ENCODE measurements around the gene MTCP1. TPM values are rescaled to one million over a fixed set of nuclear protein-coding genes. Genes with fewer than 3 reads are reported as not detected.

The MTCP1 gene
- total and polyA plus RNA-seq, 10 of the 15 experiments (the other 5 are each of a cell fraction or from before 2014, with no cell fraction given) = 16.6 to 74.0 (median 30.9) TPM

GRCh38 chrX:155094468-155095061, 23.6 kb upstream of the MTCP1 start:
- no peak for DNase-seq (ENCODE audit: low read depth, low spot score)
- in situ Hi-C loops (cut with MboI) (no loop called here), intact Hi-C loops (cut with micrococcal nuclease; ENCODE audit: unreplicated experiment) (loop anchor here (1.0 kb wide), 1 partner anchor 726 kb away; no protein-coding TSS in a partner anchor)
- H3K4me1 ChIP-seq (ENCODE audit: control insufficient read depth, insufficient read depth, low read length) = no peaks in the 10 kb centered on the region
- no peaks in the 10 kb centered on the region for H3K79me2 ChIP-seq (ENCODE audit: control insufficient read depth, insufficient read depth, low read length)
- WGBS (ENCODE audit: insufficient coverage, insufficient replicate concordance, low lambda C conversion rate, missing lambda C conversion rate) = 53% methylated on average over 4 of the region's 4 CpGs
- BruUV-seq (replicated peaks) = no TSS peak
- no peak overlapping the region for H2AFZ ChIP-seq (ENCODE audit: control insufficient read depth, low read depth, low read length)
- ATAC-seq = peak; percentile 82
- peak; percentile 23 for FAIRE-seq
- no peak overlapping the region for H3K4me3 ChIP-seq
- no peaks in the 10 kb centered on the region for H3K9me3 ChIP-seq (replicated peaks; ENCODE audit: control insufficient read depth, insufficient read depth, low read length)
- POLR2A ChIA-PET = no interaction called here
- H3K27me3 ChIP-seq (replicated peaks in 1 of 2; ENCODE audit: control insufficient read depth in 2 of 2, insufficient read depth in 2 of 2, low read length in 1 of 2) = no peaks in the 10 kb centered on the region
- TF ChIP-seq POU2F2 (IDR thresholded peaks at IDR 0.05; ENCODE audit: borderline replicate concordance, low read depth, low read length) = 0 out of 3 replicates have a peak, but pooled peaks have one; percentile 17
- TF ChIP-seq CHD2 (IDR thresholded peaks at IDR 0.05; ENCODE audit: borderline replicate concordance, low read depth, low read length) = no peak
- no peak for TF ChIP-seq CHD4 (IDR thresholded peaks at IDR 0.05)
- no peak for TF ChIP-seq GATAD2B (conservative IDR thresholded peaks at IDR 0.05; ENCODE audit: low read depth)
- TF ChIP-seq SP1 (IDR thresholded peaks at IDR 0.05; ENCODE audit: low read depth, low read length) = no peak
- peak; percentile 52; the same call in 1 of the 2 replicates for TF ChIP-seq SMC3 (IDR thresholded peaks at IDR 0.05; ENCODE audit: borderline replicate concordance, low read length)
- TF ChIP-seq RAD21 (IDR thresholded peaks at IDR 0.05; ENCODE audit: insufficient read depth, low read depth, low read length) = peak; percentile 54
- TF ChIP-seq POLR2A (IDR thresholded peaks at IDR 0.05; ENCODE audit: low read depth, low read length) = no peak
- TF ChIP-seq ZSCAN29 (IDR thresholded peaks at IDR 0.05) = no peak
- TF ChIP-seq, protein P1, sequence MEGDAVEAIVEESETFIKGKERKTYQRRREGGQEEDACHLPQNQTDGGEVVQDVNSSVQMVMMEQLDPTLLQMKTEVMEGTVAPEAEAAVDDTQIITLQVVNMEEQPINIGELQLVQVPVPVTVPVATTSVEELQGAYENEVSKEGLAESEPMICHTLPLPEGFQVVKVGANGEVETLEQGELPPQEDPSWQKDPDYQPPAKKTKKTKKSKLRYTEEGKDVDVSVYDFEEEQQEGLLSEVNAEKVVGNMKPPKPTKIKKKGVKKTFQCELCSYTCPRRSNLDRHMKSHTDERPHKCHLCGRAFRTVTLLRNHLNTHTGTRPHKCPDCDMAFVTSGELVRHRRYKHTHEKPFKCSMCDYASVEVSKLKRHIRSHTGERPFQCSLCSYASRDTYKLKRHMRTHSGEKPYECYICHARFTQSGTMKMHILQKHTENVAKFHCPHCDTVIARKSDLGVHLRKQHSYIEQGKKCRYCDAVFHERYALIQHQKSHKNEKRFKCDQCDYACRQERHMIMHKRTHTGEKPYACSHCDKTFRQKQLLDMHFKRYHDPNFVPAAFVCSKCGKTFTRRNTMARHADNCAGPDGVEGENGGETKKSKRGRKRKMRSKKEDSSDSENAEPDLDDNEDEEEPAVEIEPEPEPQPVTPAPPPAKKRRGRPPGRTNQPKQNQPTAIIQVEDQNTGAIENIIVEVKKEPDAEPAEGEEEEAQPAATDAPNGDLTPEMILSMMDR (IDR thresholded peaks at IDR 0.05 in 2 of 3, conservative IDR thresholded peaks at IDR 0.05 in 1 of 3; ENCODE audit: control insufficient read depth in 2 of 3, extremely low read depth in 1 of 3, insufficient read depth in 1 of 3, low read depth in 3 of 3, low read length in 3 of 3) = peak; percentile 42 to 63 (median 54)
- no peak for TF ChIP-seq NR2C2 (IDR thresholded peaks at IDR 0.05; ENCODE audit: borderline replicate concordance, control insufficient read depth, insufficient read length, low read depth)
- no peak for TF ChIP-seq TAF1 (IDR thresholded peaks at IDR 0.05; ENCODE audit: borderline replicate concordance, low read depth, low read length)
- no peak for TF ChIP-seq REST (IDR thresholded peaks at IDR 0.05; ENCODE audit: low read depth, low read length)
- H4K20me1 ChIP-seq (ENCODE audit: control insufficient read depth, insufficient read depth) = no peaks in the 10 kb centered on the region
- no peak overlapping the region for H3K4me2 ChIP-seq (ENCODE audit: control insufficient read depth, insufficient read depth)
- RAD21 ChIA-PET (ENCODE audit: unreplicated experiment) = interaction anchor here (0.8 kb wide), 1 partner anchor 10 kb away, joined by 3 read pairs; no protein-coding TSS in a partner anchor
- SMC1A ChIA-PET (ENCODE audit: uncharacterized antibody, unreplicated experiment) = interaction anchor here (0.9 to 1.7 kb wide), 6 partner anchors 10 to 555 kb away, joined by 3 to 5 read pairs (median 4); no protein-coding TSS in a partner anchor
- no peaks in the 10 kb centered on the region; a peak in 1 of 4 replicates for H3K36me3 ChIP-seq (ENCODE audit: control insufficient read depth in 2 of 2, insufficient read depth in 2 of 2, low read length in 1 of 2)
- no peak overlapping the region for H3K9ac ChIP-seq (ENCODE audit: control insufficient read depth, insufficient read depth, low read length)
- CTCF ChIA-PET = interaction anchor here (0.7 to 4.0 kb wide), 21 partner anchors 9 to 518 kb away, joined by 3 to 18 read pairs (median 5); partner anchors contain the start of genes SPRY3, TMLHE and VBP1
- H3K27ac ChIP-seq (ENCODE audit: control insufficient read depth, insufficient read depth) = no peak overlapping the region

Measured in GM12878 (cell line).